Measurements from ENCODE around the gene CADPS2. TPM values are rescaled to one million over a fixed set of nuclear protein-coding genes. Genes with fewer than 3 reads are reported as not detected.

The CADPS2 gene
- total RNA-seq, 1 donor from 2014 or later: 4.4 TPM

DNA sequence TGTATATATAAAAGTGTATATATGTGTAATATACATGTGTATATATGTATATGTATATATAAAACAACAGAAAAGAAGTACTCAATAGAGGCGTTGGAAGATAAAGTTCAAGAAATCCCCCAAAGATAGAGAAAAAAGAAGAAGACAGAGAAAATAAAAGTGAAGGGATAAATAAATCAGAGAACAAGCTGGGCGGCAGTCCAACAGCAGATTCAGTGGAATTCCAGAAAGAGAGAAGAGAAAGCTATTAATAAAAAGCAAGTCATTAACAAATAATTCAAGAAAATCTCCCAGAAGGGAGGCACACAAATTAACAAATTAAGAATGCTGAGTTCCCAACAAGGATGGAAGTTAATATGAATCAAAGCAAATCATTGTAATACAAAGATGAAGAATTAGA lies 124.2 kb downstream of the CADPS2 start:
- no peak for DNase-seq (ENCODE audit: low read depth)
- H3K4me3 ChIP-seq (ENCODE audit: low read depth, low read length): no peak overlapping the region
- no peak for TF ChIP-seq CTCF (conservative IDR thresholded peaks at IDR 0.05; ENCODE audit: low read depth, low read length)

GRCh38 chr7:122758501-122758900 lies 127.8 kb downstream of the CADPS2 start:
- no peak for DNase-seq (ENCODE audit: low read depth)
- no peak overlapping the region for H3K4me3 ChIP-seq (ENCODE audit: low read depth, low read length)
- TF ChIP-seq CTCF (conservative IDR thresholded peaks at IDR 0.05; ENCODE audit: low read depth, low read length): no peak

DNA sequence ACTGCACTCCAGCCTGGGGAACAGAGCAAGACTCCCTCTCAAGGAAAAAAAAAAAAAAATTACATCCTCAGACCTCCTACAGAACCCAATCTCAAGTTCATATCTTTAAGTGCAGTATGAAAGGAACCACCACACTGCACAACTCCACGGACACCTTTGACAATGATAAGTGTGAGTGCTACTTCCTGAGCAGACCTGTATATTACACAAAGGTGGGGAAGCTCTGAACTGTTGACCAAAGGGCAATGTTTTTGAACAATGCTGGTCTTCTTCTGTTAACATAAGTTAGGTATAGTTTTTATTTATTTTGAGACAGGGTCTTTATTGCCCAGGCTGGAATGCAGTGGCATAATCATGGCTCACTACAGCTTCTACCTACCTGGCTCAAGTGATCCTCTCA lies 129.4 kb downstream of the CADPS2 start:
- no peak overlapping the region for H3K4me3 ChIP-seq (ENCODE audit: low read depth, low read length)
- no peak for TF ChIP-seq CTCF (conservative IDR thresholded peaks at IDR 0.05; ENCODE audit: low read depth, low read length)
- DNase-seq (ENCODE audit: low read depth): no peak

GRCh38 chr7:122755696-122756095 lies 130.6 kb downstream of the CADPS2 start:
- no peak overlapping the region for H3K4me3 ChIP-seq (ENCODE audit: low read depth, low read length)
- TF ChIP-seq CTCF (conservative IDR thresholded peaks at IDR 0.05; ENCODE audit: low read depth, low read length): no peak
- no peak for DNase-seq (ENCODE audit: low read depth)

GRCh38 chr7:122752583-122752982 lies 133.7 kb downstream of the CADPS2 start:
- DNase-seq (ENCODE audit: low read depth): no peak
- TF ChIP-seq CTCF (conservative IDR thresholded peaks at IDR 0.05; ENCODE audit: low read depth, low read length): no peak
- H3K4me3 ChIP-seq (ENCODE audit: low read depth, low read length): no peak overlapping the region

- no peak for TF ChIP-seq CTCF (conservative IDR thresholded peaks at IDR 0.05; ENCODE audit: low read depth, low read length)
- H3K4me3 ChIP-seq (ENCODE audit: low read depth, low read length): no peak overlapping the region
- no peak for DNase-seq (ENCODE audit: low read depth)
Observed at GRCh38 chr7:122750389-122750788, 135.9 kb downstream of the CADPS2 start.

DNA sequence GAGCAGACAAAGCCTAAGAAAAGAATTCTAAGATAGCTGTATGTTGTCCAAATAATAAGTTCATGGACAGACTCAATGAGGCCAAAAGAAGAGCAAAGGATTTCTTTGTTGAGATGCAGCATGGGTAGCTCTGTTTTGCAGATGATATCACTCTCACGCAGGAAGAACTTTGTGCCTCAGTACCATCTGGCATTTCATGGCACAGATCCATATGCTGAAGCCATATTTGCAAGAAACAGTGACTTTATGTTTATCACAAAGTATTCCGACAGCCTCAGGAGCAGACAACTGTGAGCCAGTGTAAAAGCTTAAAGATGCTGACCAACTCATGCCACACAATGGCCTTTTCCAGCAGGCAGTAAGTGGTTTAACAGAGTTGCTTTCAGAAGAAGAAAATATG lies 138.1 kb downstream of the CADPS2 start:
- no peak for TF ChIP-seq CTCF (conservative IDR thresholded peaks at IDR 0.05; ENCODE audit: low read depth, low read length)
- no peak overlapping the region for H3K4me3 ChIP-seq (ENCODE audit: low read depth, low read length)
- DNase-seq (ENCODE audit: low read depth): no peak

All from epithelial cell of proximal tubule (primary cell).